Posterior cingulate gyrus (tissue), 11 donors: Measurements from ENCODE around the gene CARMIL1.

Experiments used
- DNase-seq, 10 donors: peaks; one replicate each; pipeline versions ENCODE4 v3.0.0 to v3.0.0-alpha.2; 2020 to 2021; ENCODE audit warnings: mixed read lengths in 3 of 10
- intact Hi-C: fragments of 100-400 bp; cut with DNase I; formaldehyde crosslinking; loops from one replicate; pipeline ENCODE4 v1.15.1; 2023

Gene CARMIL1

GRCh38 chr6:25330796-25331685 lies 51.9 kb downstream of the CARMIL1 start:
- intact Hi-C loops = no loop called here
- DNase-seq = no peak

- DNase-seq = no peak
- intact Hi-C loops = no loop called here
These were observed 53.0 kb downstream of the CARMIL1 start for GRCh38 chr6:25332165-25332564.

DNA sequence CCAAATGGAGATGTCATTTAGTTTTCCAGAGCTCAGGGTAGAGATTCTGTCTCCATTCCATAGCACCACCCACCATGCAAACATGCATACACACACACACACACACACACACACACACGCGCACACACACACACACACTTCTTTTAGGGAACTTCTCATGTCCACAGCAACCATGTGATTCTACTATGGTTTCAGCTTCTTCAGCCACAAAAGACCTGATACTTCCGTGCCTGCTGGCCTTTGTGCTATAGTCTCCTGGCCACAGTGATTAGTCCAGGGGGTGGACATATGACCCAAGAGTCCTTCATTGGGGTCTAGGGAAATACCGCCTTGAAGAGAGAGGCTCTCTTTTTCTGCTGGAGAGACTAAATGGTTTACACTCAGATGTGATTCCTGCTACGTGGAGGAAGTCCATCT lies 53.5 kb downstream of the CARMIL1 start:
- DNase-seq = no peak
- intact Hi-C loops = no loop called here

DNA sequence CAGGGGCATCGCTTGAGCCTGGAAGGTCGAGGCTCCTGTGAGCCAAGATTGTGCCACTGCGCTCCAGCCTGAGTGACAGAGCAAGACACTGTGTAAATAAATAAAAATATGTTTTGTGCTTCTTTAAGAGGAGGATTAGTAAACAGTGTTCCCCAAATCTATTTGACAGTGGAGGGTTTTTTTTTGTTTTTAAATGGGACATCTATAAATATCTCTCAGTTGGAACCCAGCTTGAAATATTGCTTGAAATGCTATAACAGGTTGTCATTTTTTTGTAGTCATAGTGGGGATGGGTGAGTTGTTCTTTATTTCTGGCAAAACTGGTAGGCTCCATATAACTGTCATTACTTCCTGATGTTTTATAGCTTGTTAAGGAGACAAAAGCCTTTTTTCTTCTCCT lies 54.3 kb downstream of the CARMIL1 start:
- no peak for DNase-seq

DNA sequence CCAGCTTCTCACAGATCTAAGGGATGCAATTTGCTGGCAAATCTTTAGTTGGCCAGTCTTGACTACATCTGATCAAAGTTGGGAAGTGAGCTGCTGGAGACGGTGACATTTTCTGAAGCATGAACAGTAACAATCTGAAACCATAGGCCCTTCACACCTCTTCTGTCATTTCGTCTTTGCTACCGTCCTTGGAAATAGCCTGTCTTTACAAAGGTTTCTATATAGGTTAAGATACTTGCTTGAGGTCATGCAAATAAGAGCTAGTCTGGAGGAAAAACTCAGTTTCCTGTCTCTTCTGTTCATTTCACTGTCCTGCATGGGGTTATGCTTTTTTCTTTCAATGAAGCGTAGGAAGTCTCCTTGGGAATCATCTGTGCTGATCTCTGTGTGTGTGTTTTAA lies 55.6 kb downstream of the CARMIL1 start:
- intact Hi-C loops = no loop called here

More for the DNA sequence above, 54.3 kb downstream of the CARMIL1 start:
- intact Hi-C loops = no loop called here

GRCh38 chr6:25336996-25337395 lies 57.8 kb downstream of the CARMIL1 start:
- DNase-seq = no peak
- intact Hi-C loops = no loop called here

More for the DNA sequence above, 55.6 kb downstream of the CARMIL1 start:
- DNase-seq = no peak

DNA sequence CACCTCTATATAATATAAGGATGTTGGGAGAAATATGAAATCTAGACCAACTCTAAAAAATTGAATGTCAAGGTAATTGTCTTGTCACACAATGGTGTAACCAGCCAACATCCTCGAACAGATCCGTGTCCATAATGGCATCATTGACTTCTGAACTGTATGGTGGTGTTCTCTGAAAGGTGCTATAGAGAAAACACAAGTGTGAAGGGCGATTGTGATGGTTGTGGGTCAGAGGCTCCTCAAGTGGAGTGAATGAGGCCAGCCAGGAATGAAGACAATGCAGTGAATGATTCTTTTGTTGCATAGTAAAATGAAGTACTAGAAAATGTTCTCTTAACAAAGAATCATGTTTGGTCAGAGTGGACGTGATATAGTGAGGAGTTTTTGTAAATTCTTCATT lies 58.3 kb downstream of the CARMIL1 start:
- intact Hi-C loops = no loop called here
- DNase-seq = no peak

GRCh38 chr6:25340431-25341202 lies 61.4 kb downstream of the CARMIL1 start:
- intact Hi-C loops = no loop called here
- no peak for DNase-seq

DNA sequence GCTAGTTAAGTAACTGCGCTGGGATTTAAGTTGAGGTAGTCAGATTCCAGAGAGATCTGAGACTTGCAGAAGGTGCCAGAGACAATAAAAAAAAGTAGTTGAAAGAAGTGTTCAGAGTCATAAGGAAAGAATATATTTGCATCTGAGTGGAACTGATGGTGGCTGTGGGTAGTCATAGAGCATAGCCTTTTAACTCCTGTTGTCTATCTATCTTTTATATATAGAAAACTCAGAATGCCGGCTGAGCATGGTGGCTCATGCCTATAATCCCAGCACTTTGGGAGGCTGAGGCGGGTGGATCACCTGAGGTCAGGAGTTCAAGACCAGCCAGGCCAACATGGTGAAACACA lies 62.0 kb downstream of the CARMIL1 start:
- DNase-seq = no peak
- intact Hi-C loops = no loop called here

- intact Hi-C loops = no loop called here
- no peak for DNase-seq
These were observed 62.9 kb downstream of the CARMIL1 start for GRCh38 chr6:25341923-25342619.

GRCh38 chr6:25342802-25343201 lies 63.6 kb downstream of the CARMIL1 start:
- intact Hi-C loops = no loop called here
- no peak for DNase-seq

- intact Hi-C loops = no loop called here
These were observed 64.8 kb downstream of the CARMIL1 start for GRCh38 chr6:25343984-25344383.

GRCh38 chr6:25344827-25345226 lies 65.7 kb downstream of the CARMIL1 start:
- intact Hi-C loops = no loop called here
- DNase-seq = no peak

More at GRCh38 chr6:25343984-25344383, 64.8 kb downstream of the CARMIL1 start:
- no peak for DNase-seq

DNA sequence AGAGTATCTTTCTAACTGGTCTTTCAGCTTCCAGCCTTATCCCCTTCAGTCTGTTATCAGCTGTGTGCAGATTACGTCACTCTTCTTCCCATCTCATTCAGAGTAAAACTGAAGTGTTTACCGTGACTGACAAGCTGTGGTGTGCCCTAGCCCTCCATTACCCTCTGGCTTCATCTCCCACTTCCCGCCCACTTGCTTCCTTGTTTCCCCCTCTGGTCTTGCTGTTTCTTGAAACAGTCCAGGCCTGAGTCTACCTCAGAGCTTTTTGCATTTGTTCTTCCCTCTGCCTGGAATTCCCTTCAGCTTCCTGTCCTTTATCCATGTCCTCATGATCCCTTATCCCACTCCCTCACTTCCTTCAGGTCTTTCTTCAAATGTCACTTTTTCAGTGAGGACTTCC lies 66.9 kb downstream of the CARMIL1 start:
- intact Hi-C loops = no loop called here
- DNase-seq = no peak

GRCh38 chr6:25350573-25350972 lies 71.4 kb downstream of the CARMIL1 start:
- no peak for DNase-seq
- intact Hi-C loops = no loop called here

GRCh38 chr6:25351485-25351884 lies 72.3 kb downstream of the CARMIL1 start:
- intact Hi-C loops = no loop called here

DNA sequence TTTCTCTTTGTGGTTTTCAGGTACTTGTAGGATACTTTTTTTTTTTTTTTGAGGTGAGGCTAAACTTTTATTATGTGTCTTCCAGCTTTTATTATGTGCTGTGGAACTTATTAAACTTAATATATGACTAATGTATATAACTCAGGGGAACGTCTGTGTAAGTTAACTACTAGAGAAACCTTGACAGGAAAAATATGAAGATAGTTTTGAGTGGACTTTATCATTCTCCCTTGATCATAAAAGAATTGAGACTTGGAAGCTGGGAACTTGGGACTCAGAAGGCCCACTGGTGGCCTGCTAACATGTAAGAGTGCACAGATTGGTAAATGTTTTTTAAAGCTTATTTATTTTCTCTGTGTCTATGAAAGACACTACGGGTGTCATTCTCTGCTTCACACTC lies 73.1 kb downstream of the CARMIL1 start:
- intact Hi-C loops = no loop called here
- no peak for DNase-seq

More at GRCh38 chr6:25351485-25351884, 72.3 kb downstream of the CARMIL1 start:
- DNase-seq = no peak

DNA sequence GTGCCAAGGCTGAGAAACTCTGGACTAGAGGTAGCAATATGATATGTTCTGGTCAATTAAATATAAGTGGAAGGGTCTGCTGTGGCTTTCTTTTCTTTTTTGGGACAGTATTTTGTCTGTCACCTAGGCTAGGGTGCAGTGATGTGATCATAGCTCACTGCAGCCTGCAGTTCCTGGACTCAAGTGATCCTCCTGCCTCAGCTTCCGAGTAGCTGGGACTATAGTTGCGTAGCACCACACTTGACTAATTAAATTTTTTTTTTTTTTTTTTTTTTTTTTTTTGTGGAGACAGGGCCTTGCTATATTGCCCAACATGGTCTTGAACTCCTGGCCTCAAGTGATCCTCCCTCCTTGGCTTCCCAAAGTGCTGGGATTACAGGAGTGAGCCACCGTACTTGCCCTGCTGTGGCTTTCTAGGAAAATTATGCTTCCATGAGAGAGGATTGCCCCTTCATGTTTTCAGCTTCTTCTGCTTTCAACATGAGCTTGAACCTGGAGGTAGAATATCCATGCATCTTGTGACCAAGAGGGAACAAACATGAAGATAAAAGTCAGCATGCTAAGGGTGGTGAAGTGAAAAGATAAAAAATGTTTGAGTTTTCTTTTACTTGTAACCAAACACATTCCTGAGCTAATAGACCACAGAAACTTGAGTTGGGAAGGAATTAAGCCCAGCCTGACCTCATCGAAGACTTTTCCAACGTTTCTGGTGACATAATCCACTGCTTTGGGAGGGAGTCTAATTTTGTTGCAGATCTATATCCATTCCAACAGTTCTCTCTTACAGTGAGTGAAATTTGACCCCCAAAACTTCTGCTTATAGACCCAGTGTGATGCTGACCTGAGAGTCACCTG lies 75.1 kb downstream of the CARMIL1 start:
- intact Hi-C loops = no loop called here
- DNase-seq = no peak

DNA sequence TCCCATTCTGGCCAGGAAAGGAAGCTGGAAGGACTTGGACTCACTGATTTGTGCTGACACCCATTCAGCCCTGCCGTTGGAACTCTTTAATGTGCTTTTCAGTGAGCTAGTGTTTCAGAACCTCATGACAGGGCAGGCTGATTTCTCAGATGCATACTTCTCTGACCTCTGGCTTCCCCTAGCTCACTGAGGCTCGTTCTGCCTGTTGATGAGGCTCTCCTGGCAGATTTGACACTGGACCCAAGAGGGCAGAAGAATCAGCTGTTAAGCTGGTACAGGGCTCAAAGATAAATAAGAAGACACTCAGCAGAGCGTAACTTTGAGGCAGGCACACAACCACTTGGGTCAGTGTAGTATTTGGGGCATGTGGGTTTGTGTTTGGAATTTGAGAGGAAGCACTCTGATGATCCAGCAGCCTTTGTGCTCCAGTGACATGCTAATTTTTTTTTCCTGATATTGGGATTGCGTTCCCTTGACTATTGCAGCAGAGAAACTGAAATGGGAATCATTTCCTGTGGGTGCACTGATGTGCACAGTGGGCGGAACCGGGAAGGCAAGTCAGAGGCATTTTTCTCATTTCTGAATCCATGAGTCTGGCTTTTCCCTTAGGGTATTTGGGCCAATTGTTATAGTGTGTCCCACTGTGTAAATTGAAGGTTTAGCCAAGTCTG lies 80.2 kb downstream of the CARMIL1 start:
- DNase-seq = peak in 1 of 10 donors; percentile 10
- intact Hi-C loops = no loop called here

DNA sequence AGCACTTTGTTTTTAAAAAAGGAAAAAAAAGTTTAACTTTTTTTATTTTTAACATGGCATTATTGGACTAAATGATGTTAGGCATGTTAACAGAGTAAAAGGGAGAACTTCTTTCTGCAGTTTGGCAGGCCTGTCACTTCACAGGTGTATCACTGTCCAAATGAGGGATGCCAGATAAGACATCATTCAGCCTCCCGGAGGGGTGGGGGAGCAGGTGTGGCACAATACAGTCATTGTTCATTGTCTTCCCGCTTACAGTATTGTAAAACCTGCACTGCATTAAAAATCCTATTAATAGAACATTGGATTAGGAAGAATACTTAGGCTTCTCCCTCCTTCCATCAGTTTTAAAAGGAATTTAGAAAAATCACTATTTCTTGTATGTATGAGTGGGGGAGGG lies 80.7 kb downstream of the CARMIL1 start:
- intact Hi-C loops = no loop called here
- no peak for DNase-seq
